ENCODE results near the gene AKAP6. TPM values are rescaled to one million over a fixed set of nuclear protein-coding genes. Genes with fewer than 3 reads are reported as not detected.

AKAP6 gene
- total RNA-seq, 1 donor from 2014 or later, result 600 TPM

- DNase-seq, result no peak
- peaks cover 6% of the 10 kb centered on the region for H3K27me3 Mint-ChIP-seq (ENCODE audit: unreplicated experiment)
- TF ChIP-seq CTCF (IDR thresholded peaks at IDR 0.05; ENCODE audit: partially characterized antibody, unreplicated experiment), result no peak
- H3K4me3 Mint-ChIP-seq (ENCODE audit: unreplicated experiment), result no peak overlapping the region
- H3K36me3 Mint-ChIP-seq (ENCODE audit: unreplicated experiment), result peaks cover 3% of the 10 kb centered on the region
- no peak overlapping the region for H3K27ac Mint-ChIP-seq (ENCODE audit: unreplicated experiment)
- peaks cover 12% of the 10 kb centered on the region for H3K9me3 Mint-ChIP-seq (ENCODE audit: unreplicated experiment)
- no peaks in the 10 kb centered on the region for H3K4me1 Mint-ChIP-seq (ENCODE audit: low read depth, unreplicated experiment)
These were observed 232.4 kb downstream of the AKAP6 start for GRCh38 chr14:32561520-32561919.

- H3K27me3 Mint-ChIP-seq (ENCODE audit: unreplicated experiment), result peaks cover 10% of the 10 kb centered on the region
- no peak for TF ChIP-seq CTCF (IDR thresholded peaks at IDR 0.05; ENCODE audit: partially characterized antibody, unreplicated experiment)
- H3K4me1 Mint-ChIP-seq (ENCODE audit: low read depth, unreplicated experiment), result no peaks in the 10 kb centered on the region
- no peaks in the 10 kb centered on the region for H3K36me3 Mint-ChIP-seq (ENCODE audit: unreplicated experiment)
- peaks cover 17% of the 10 kb centered on the region for H3K9me3 Mint-ChIP-seq (ENCODE audit: unreplicated experiment)
- H3K27ac Mint-ChIP-seq (ENCODE audit: unreplicated experiment), result no peak overlapping the region
- H3K4me3 Mint-ChIP-seq (ENCODE audit: unreplicated experiment), result no peak overlapping the region
- DNase-seq, result no peak
These were observed 235.5 kb downstream of the AKAP6 start for GRCh38 chr14:32564596-32564995.

GRCh38 chr14:32565256-32565655, 236.2 kb downstream of the AKAP6 start:
- DNase-seq, result no peak
- no peaks in the 10 kb centered on the region for H3K36me3 Mint-ChIP-seq (ENCODE audit: unreplicated experiment)
- no peak overlapping the region for H3K4me3 Mint-ChIP-seq (ENCODE audit: unreplicated experiment)
- H3K27ac Mint-ChIP-seq (ENCODE audit: unreplicated experiment), result no peak overlapping the region
- peaks cover 10% of the 10 kb centered on the region for H3K27me3 Mint-ChIP-seq (ENCODE audit: unreplicated experiment)
- no peak for TF ChIP-seq CTCF (IDR thresholded peaks at IDR 0.05; ENCODE audit: partially characterized antibody, unreplicated experiment)
- H3K4me1 Mint-ChIP-seq (ENCODE audit: low read depth, unreplicated experiment), result no peaks in the 10 kb centered on the region
- H3K9me3 Mint-ChIP-seq (ENCODE audit: unreplicated experiment), result peaks cover 17% of the 10 kb centered on the region

GRCh38 chr14:32567543-32568384, 238.7 kb downstream of the AKAP6 start:
- Mint-ChIP-seq H3K27me3 (ENCODE audit: unreplicated experiment) (peaks cover 10% of the 10 kb centered on the region), H3K27ac (ENCODE audit: unreplicated experiment) (peak overlapping the region; percentile 39)

More at GRCh38 chr14:32567543-32568384, 238.7 kb downstream of the AKAP6 start:
- TF ChIP-seq CTCF (IDR thresholded peaks at IDR 0.05; ENCODE audit: partially characterized antibody, unreplicated experiment), result no peak
- H3K36me3 Mint-ChIP-seq (ENCODE audit: unreplicated experiment), result no peaks in the 10 kb centered on the region
- H3K4me1 Mint-ChIP-seq (ENCODE audit: low read depth, unreplicated experiment), result peaks cover 4% of the 10 kb centered on the region
- peaks cover 14% of the 10 kb centered on the region for H3K9me3 Mint-ChIP-seq (ENCODE audit: unreplicated experiment)
- no peak overlapping the region for H3K4me3 Mint-ChIP-seq (ENCODE audit: unreplicated experiment)
- no peak for DNase-seq

Measured in glutamatergic neuron (in vitro differentiated cells).